ENCODE data around the gene RASEF. TPM values are rescaled to one million over a fixed set of nuclear protein-coding genes. Genes with fewer than 3 reads are reported as not detected.
"Not testable (repeated sequence)": the region's sequence is repeated elsewhere in the genome, so short reads cannot be mapped to it uniquely, and the experiment has no call there.

The RASEF gene
- total and polyA plus RNA-seq, 4 donors, result 0.06 to 2.0 (median 0.14) TPM

DNA sequence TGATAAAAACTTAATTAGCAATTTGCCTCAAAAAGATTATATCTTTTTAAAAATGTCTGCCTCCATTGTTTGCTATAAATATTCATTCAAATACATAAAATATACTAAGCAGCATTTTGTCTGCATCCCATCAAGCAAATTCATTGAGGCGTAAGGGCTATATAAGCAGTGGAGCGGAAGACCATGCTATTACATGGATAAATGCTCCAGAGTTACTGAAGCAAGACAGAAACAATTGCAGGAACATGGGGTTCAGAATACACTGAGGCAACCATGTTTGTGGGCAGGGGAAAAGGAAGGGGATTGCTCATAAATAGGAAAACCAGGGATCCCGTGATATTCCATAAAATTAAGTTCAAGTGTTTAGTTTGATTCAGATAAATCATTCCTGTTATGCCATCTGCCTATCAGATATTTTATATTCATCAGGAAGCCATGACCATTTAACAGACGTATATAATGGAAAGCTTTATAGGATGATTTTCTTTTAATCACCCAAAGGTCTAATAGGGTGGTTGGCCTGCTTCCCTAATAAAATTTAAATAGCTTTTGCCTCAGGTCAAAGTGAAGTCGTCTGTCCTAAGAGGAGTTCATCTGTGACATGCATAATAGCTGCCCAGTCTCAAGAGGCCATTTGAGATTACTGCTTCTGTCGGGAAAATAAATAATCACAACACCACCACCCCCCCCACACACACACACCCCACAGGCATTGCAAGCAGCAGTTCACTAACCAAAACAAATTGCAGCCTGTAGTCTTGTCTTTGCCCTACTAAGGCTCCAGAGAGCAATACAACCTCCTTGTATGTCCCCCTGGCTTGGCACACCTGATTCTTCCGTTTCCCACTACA, 105.2 kb downstream of the RASEF start:
- H3K27me3 ChIP-seq (ENCODE audit: control insufficient read depth in 1 of 2, insufficient read depth in 2 of 2, low read length in 1 of 2), result no peaks in the 10 kb centered on the region
- no peaks in the 10 kb centered on the region for H3K36me3 ChIP-seq (ENCODE audit: control insufficient read depth in 1 of 2, insufficient read depth in 2 of 2, low read length in 1 of 2)
- peaks cover 0 to 2% of the 10 kb centered on the region in 2 donors for H3K4me1 ChIP-seq (ENCODE audit: control insufficient read depth in 1 of 2, insufficient read depth in 2 of 2, low read length in 2 of 2)
- H3K9me3 ChIP-seq (ENCODE audit: control insufficient read depth, low read length), result no peaks in the 10 kb centered on the region
- no peak for ATAC-seq (ENCODE audit: low FRiP score)
- H3K4me3 ChIP-seq (ENCODE audit: low read length in 2 of 2), result no peak overlapping the region
- intact Hi-C loops (cut with DNase I), result no loop called here
- no peak overlapping the region for H3K27ac ChIP-seq (ENCODE audit: low read depth in 1 of 2, low read length in 2 of 2)
- no peak for DNase-seq
- WGBS, 2 donors, result 82 to 83% methylated on average over 7 of the region's 7 CpGs

GRCh38 chr9:82949203-82949602, 113.7 kb downstream of the RASEF start:
- 90 to 93% methylated on average over 2 of the region's 2 CpGs for WGBS, 2 donors
- no peaks in the 10 kb centered on the region for H3K36me3 ChIP-seq (ENCODE audit: control insufficient read depth in 1 of 2, insufficient read depth in 2 of 2, low read length in 1 of 2)
- no peak overlapping the region for H3K27ac ChIP-seq (ENCODE audit: low read depth in 1 of 2, low read length in 2 of 2)
- H3K27me3 ChIP-seq (ENCODE audit: control insufficient read depth in 1 of 2, insufficient read depth in 2 of 2, low read length in 1 of 2), result no peaks in the 10 kb centered on the region
- no peak for DNase-seq
- no peak for ATAC-seq (ENCODE audit: low FRiP score)
- H3K4me3 ChIP-seq (ENCODE audit: low read length in 2 of 2), result no peak overlapping the region
- H3K9me3 ChIP-seq (ENCODE audit: control insufficient read depth, low read length), result no peaks in the 10 kb centered on the region
- no peaks in the 10 kb centered on the region for H3K4me1 ChIP-seq (ENCODE audit: control insufficient read depth in 1 of 2, insufficient read depth in 2 of 2, low read length in 2 of 2)
- intact Hi-C loops (cut with DNase I), result no loop called here

- no peaks in the 10 kb centered on the region for H3K27me3 ChIP-seq (ENCODE audit: control insufficient read depth in 1 of 2, insufficient read depth in 2 of 2, low read length in 1 of 2)
- ATAC-seq (ENCODE audit: low FRiP score) (no peak), DNase-seq (no peak)
- WGBS, 2 donors, result 90 to 91% methylated on average over 7 of the region's 7 CpGs
- H3K27ac ChIP-seq (ENCODE audit: low read depth in 1 of 2, low read length in 2 of 2), result no peak overlapping the region
- no peak overlapping the region for H3K4me3 ChIP-seq (ENCODE audit: low read length in 2 of 2)
- intact Hi-C loops (cut with DNase I), result no loop called here
- no peaks in the 10 kb centered on the region for H3K4me1 ChIP-seq (ENCODE audit: control insufficient read depth in 1 of 2, insufficient read depth in 2 of 2, low read length in 2 of 2)
- H3K36me3 ChIP-seq (ENCODE audit: control insufficient read depth in 1 of 2, insufficient read depth in 2 of 2, low read length in 1 of 2), result no peaks in the 10 kb centered on the region
- peaks cover 1% of the 10 kb centered on the region for H3K9me3 ChIP-seq (ENCODE audit: control insufficient read depth, low read length)
Measured at GRCh38 chr9:82940376-82940775, 122.6 kb downstream of the RASEF start.

GRCh38 chr9:82939451-82939850, 123.5 kb downstream of the RASEF start:
- Histone ChIP-seq H3K4me3 (ENCODE audit: low read length in 2 of 2) (no peak overlapping the region), H3K4me1 (ENCODE audit: control insufficient read depth in 1 of 2, insufficient read depth in 2 of 2, low read length in 2 of 2) (no peaks in the 10 kb centered on the region), H3K27ac (ENCODE audit: low read depth in 1 of 2, low read length in 2 of 2) (no peak overlapping the region), H3K27me3 (ENCODE audit: control insufficient read depth in 1 of 2, insufficient read depth in 2 of 2, low read length in 1 of 2) (no peaks in the 10 kb centered on the region), H3K36me3 (ENCODE audit: control insufficient read depth in 1 of 2, insufficient read depth in 2 of 2, low read length in 1 of 2) (no peaks in the 10 kb centered on the region), H3K9me3 (ENCODE audit: control insufficient read depth, low read length) (peaks cover 1% of the 10 kb centered on the region)
- WGBS, 2 donors, result 47 to 56% methylated on average over 2 of the region's 2 CpGs
- no peak for ATAC-seq (ENCODE audit: low FRiP score)
- intact Hi-C loops (cut with DNase I), result no loop called here
- no peak for DNase-seq

DNA sequence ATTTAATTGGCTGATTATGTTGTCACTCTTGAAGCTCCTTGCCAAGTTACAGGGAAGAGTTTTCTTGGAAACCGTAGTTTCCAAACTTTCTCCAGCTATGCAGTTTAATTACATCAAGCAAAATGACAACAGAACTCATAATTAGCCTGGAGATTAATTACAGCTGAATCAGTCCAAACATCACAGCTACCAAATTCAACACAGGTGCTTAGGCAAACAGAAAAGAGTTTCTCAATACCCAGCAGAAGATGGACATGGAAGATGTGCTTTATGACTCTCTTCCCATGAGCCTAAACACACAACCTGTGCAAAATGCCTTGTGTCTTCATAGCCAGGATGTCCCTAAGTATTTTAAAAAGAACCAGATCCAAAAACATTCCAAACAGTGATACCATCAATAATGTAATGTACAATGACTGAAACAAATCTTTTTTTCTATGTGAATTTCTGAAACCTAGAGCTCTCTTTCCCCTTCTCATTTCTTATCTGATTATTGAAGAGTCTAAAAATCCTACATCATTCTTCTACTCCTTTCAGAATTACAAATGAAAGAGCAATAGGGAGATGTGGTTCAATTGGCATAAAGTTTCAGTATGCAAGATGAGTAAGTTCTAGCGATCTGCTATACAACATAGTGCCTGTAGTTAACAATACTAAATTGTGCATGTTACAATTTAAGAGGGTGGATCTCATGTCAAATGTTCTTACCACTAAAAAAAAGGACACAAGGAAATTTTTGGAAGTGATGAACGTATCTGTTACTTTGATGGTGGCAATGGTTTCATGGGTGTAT, 124.3 kb downstream of the RASEF start:
- H3K9me3 ChIP-seq (ENCODE audit: control insufficient read depth, low read length), result peaks cover 1% of the 10 kb centered on the region
- WGBS, 2 donors, result 78 to 84% methylated on average over 3 of the region's 3 CpGs
- ATAC-seq (ENCODE audit: low FRiP score) (no peak), DNase-seq (no peak)
- intact Hi-C loops (cut with DNase I), result no loop called here
- H3K27me3 ChIP-seq (ENCODE audit: control insufficient read depth in 1 of 2, insufficient read depth in 2 of 2, low read length in 1 of 2), result no peaks in the 10 kb centered on the region
- no peak overlapping the region for H3K4me3 ChIP-seq (ENCODE audit: low read length in 2 of 2)
- H3K4me1 ChIP-seq (ENCODE audit: control insufficient read depth in 1 of 2, insufficient read depth in 2 of 2, low read length in 2 of 2), result no peaks in the 10 kb centered on the region
- no peak overlapping the region for H3K27ac ChIP-seq (ENCODE audit: low read depth in 1 of 2, low read length in 2 of 2)
- H3K36me3 ChIP-seq (ENCODE audit: control insufficient read depth in 1 of 2, insufficient read depth in 2 of 2, low read length in 1 of 2), result no peaks in the 10 kb centered on the region

DNA sequence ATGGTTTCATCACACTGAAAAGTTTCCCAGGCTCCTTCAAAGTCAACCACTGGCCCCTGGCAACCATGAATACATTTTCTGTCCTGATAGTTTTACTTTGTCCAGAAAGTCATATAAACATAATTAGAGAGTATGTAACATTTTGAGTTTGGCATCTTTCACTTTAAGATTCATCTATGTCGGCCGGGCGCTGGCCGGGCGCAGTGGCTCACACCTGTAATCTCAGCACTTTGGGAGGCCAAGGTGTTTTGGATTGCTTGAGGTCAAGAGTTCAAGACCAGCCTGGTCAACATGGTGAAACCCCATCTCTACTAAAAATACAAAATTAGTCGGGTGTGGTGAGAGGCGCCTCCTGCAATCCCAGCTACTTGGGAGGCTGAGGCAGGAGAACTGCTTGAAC, 126.4 kb downstream of the RASEF start:
- H3K4me3 ChIP-seq (ENCODE audit: low read length in 2 of 2); H3K36me3 ChIP-seq (ENCODE audit: control insufficient read depth in 1 of 2, insufficient read depth in 2 of 2, low read length in 1 of 2); H3K27me3 ChIP-seq (ENCODE audit: control insufficient read depth in 1 of 2, insufficient read depth in 2 of 2, low read length in 1 of 2); H3K9me3 ChIP-seq (ENCODE audit: control insufficient read depth, low read length); intact Hi-C loops (cut with DNase I); ATAC-seq (ENCODE audit: low FRiP score); H3K4me1 ChIP-seq (ENCODE audit: control insufficient read depth in 1 of 2, insufficient read depth in 2 of 2, low read length in 2 of 2); DNase-seq; H3K27ac ChIP-seq (ENCODE audit: low read depth in 1 of 2, low read length in 2 of 2): not testable (repeated sequence)
- whole genome bisulfite sequencing, 2 donors, result 94% methylated on average over 7 of the region's 7 CpGs

DNA sequence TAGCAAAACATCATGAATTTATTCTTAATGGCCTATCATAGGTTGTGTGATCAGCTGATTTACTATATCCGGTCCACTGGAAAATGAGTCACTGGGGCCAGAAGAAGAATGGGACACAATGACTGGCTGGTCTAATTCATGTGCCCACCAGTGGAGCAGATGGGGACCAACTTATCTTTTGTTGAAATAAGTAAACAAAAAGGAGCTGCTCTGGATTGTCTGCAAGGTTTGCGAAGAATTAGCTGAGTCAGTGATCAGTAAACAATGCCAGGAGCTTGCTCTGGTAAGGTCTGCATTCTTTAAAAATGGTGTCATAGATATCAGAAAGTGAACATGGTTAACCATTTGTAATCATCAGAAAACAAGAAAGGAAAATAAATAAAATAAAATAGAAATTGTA, 128.0 kb downstream of the RASEF start:
- Histone ChIP-seq H3K36me3 (ENCODE audit: control insufficient read depth in 1 of 2, insufficient read depth in 2 of 2, low read length in 1 of 2) (no peaks in the 10 kb centered on the region), H3K4me3 (ENCODE audit: low read length in 2 of 2) (no peak overlapping the region), H3K9me3 (ENCODE audit: control insufficient read depth, low read length) (no peaks in the 10 kb centered on the region), H3K27me3 (ENCODE audit: control insufficient read depth in 1 of 2, insufficient read depth in 2 of 2, low read length in 1 of 2) (no peaks in the 10 kb centered on the region), H3K4me1 (ENCODE audit: control insufficient read depth in 1 of 2, insufficient read depth in 2 of 2, low read length in 2 of 2) (no peaks in the 10 kb centered on the region), H3K27ac (ENCODE audit: low read depth in 1 of 2, low read length in 2 of 2) (no peak overlapping the region)
- intact Hi-C loops (cut with DNase I), result no loop called here
- DNase-seq (no peak), ATAC-seq (ENCODE audit: low FRiP score) (no peak)
- 19 to 45% methylated on average over 2 of the region's 2 CpGs for WGBS, 2 donors

GRCh38 chr9:82934025-82934424, 128.9 kb downstream of the RASEF start:
- H3K27ac ChIP-seq (ENCODE audit: low read depth in 1 of 2, low read length in 2 of 2); H3K4me1 ChIP-seq (ENCODE audit: control insufficient read depth in 1 of 2, insufficient read depth in 2 of 2, low read length in 2 of 2); DNase-seq; H3K36me3 ChIP-seq (ENCODE audit: control insufficient read depth in 1 of 2, insufficient read depth in 2 of 2, low read length in 1 of 2); H3K4me3 ChIP-seq (ENCODE audit: low read length in 2 of 2); intact Hi-C loops (cut with DNase I); H3K27me3 ChIP-seq (ENCODE audit: control insufficient read depth in 1 of 2, insufficient read depth in 2 of 2, low read length in 1 of 2); H3K9me3 ChIP-seq (ENCODE audit: control insufficient read depth, low read length); ATAC-seq (ENCODE audit: low FRiP score): not testable (repeated sequence)
- 75 to 77% methylated on average over 1 of the region's 1 CpG for WGBS, 2 donors

GRCh38 chr9:82930116-82930515, 132.8 kb downstream of the RASEF start:
- no peak for DNase-seq
- Histone ChIP-seq H3K9me3 (ENCODE audit: control insufficient read depth, low read length) (no peaks in the 10 kb centered on the region), H3K27me3 (ENCODE audit: control insufficient read depth in 1 of 2, insufficient read depth in 2 of 2, low read length in 1 of 2) (no peaks in the 10 kb centered on the region), H3K36me3 (ENCODE audit: control insufficient read depth in 1 of 2, insufficient read depth in 2 of 2, low read length in 1 of 2) (no peaks in the 10 kb centered on the region), H3K4me3 (ENCODE audit: low read length in 2 of 2) (no peak overlapping the region), H3K27ac (ENCODE audit: low read depth in 1 of 2, low read length in 2 of 2) (no peak overlapping the region), H3K4me1 (ENCODE audit: control insufficient read depth in 1 of 2, insufficient read depth in 2 of 2, low read length in 2 of 2) (no peaks in the 10 kb centered on the region)
- no peak for ATAC-seq (ENCODE audit: low FRiP score)
- intact Hi-C loops (cut with DNase I), result no loop called here
